ENCODE data around the gene TIMM21.

GRCh38 chr18:74191577-74191976 lies 43.3 kb downstream of the TIMM21 start:
- no peak for TF ChIP-seq EZH2 (IDR thresholded peaks at IDR 0.05)
- no peak for TF ChIP-seq CTCF (IDR thresholded peaks at IDR 0.05)
